GM19463 (cell line): Measurements from ENCODE around the gene NRIP3.
"Not testable (repeated sequence)": the region's sequence is repeated elsewhere in the genome, so short reads cannot be mapped to it uniquely, and the experiment has no call there.

Source experiments
- ATAC-seq: cut with Tn5 transposase; IDR thresholded peaks from one replicate; pipeline ENCODE4 v1.9.1; 2021; ENCODE audit warnings: mild to moderate bottlenecking, moderate library complexity; ENCODE audit not compliant: unreplicated experiment

NRIP3 gene

GRCh38 chr11:8973121-8973520, 30.7 kb downstream of the NRIP3 start:
- no peak for ATAC-seq

GRCh38 chr11:8971924-8972316, 31.9 kb downstream of the NRIP3 start:
- ATAC-seq, result no peak

GRCh38 chr11:8971196-8971923, 32.4 kb downstream of the NRIP3 start:
- ATAC-seq, result no peak

GRCh38 chr11:8967184-8967583, 36.6 kb downstream of the NRIP3 start:
- no peak for ATAC-seq

GRCh38 chr11:8964324-8965320, 39.2 kb downstream of the NRIP3 start, which contains the start of gene TMEM9B:
TSS of gene TMEM9B (minus strand) at chr11:8964442. CDS start at chr11:8964313, 129 bp downstream.
- ATAC-seq, result peak; percentile 78

GRCh38 chr11:8963569-8964323, 40.1 kb downstream of the NRIP3 start:
- peak; percentile 60 for ATAC-seq

- no peak for ATAC-seq
Observed at GRCh38 chr11:8962841-8963240, 41.0 kb downstream of the NRIP3 start.

GRCh38 chr11:8961401-8961800, 42.4 kb downstream of the NRIP3 start:
- no peak for ATAC-seq

- peak; percentile 30 for ATAC-seq
Observed at GRCh38 chr11:8959546-8960166, 44.1 kb downstream of the NRIP3 start.

- no peak for ATAC-seq
Observed at GRCh38 chr11:8956860-8957259, 46.9 kb downstream of the NRIP3 start.

GRCh38 chr11:8948886-8949285, 54.9 kb downstream of the NRIP3 start:
- no peak for ATAC-seq

- ATAC-seq, result no peak
Observed at GRCh38 chr11:8947230-8947943, 56.4 kb downstream of the NRIP3 start.

- ATAC-seq, result no peak
Observed at GRCh38 chr11:8942518-8943066, 61.2 kb downstream of the NRIP3 start, which contains the start of gene ASCL3. TSS of gene ASCL3 (minus strand) at chr11:8943016. CDS start at chr11:8938161, 4,855 bp downstream.

- ATAC-seq, result no peak
Observed at GRCh38 chr11:8941341-8942103, 62.3 kb downstream of the NRIP3 start.

- no peak for ATAC-seq
Observed at GRCh38 chr11:8937659-8938058, 66.1 kb downstream of the NRIP3 start.

GRCh38 chr11:8937159-8937558, 66.6 kb downstream of the NRIP3 start:
- no peak for ATAC-seq

GRCh38 chr11:8935789-8936188, 68.0 kb downstream of the NRIP3 start:
- ATAC-seq, result not testable (repeated sequence)

- no peak for ATAC-seq
Observed at GRCh38 chr11:8934742-8935488, 68.9 kb downstream of the NRIP3 start.
